GM19455 (cell line): Measurements from ENCODE around the gene ZNF827.

Experiments
- ATAC-seq: cut with Tn5 transposase; IDR thresholded peaks from one replicate; pipeline ENCODE4 v1.9.1; 2021; ENCODE audit not compliant: unreplicated experiment

The ZNF827 gene

GRCh38 chr4:145934434-145935047 is 4.1 kb downstream of the ZNF827 start:
- ATAC-seq: no peak

- ATAC-seq: no peak
Observed at GRCh38 chr4:145933134-145933533, 5.5 kb downstream of the ZNF827 start.

DNA sequence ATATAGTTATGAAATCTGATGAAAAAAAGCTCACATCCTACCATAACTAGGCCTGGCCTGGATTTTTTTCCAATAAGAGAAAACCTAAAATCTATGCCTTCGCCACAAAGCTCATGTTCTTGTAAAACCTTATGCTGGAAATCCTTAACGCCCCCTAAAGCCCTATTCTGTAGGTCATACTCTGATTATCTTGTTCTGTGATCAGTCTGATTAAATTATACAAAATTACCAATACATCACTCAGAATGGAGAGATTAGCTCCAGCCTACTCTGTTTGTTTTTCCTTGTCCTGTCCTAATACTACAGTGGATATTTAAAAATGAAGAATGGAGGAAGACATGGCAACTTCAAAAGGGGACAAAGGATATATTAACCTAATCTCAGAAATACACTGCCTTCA is 7.2 kb downstream of the ZNF827 start:
- no peak for ATAC-seq

GRCh38 chr4:145930592-145930991 is 8.0 kb downstream of the ZNF827 start:
- no peak for ATAC-seq

DNA sequence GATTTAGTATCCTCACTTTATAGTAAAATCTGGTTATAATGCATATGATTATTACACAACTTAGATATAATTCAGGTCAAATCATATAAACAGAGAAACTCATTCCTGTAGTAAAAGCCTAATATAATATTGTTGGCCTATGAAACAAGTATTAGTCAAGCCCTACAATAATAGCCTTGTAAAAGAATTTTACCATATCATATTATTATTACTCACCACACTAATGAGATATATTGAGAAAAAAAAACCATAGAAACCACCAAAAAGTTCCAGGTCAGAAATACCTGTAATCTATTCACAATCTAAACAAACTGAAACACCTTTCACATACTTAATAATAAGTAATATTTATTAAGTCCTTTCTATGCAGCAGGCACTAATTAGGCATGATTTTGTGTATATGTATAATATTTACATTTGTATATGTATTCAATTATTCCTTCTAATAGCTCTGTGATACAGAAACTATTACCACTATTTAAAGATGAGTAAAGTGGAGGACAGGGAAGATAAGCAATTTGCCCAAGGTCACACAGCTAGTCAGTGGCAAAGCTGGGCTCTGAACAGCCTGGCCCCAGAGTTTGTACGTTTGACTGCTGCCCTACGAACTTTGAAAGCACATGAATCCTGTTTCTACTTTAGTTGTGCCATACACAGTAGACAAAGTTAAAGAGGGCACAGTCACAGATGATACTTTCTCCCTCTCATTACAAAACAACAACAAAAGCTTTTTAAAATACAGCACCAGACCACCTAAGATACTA is 9.0 kb downstream of the ZNF827 start:
- ATAC-seq: no peak

- no peak for ATAC-seq
Observed at GRCh38 chr4:145928748-145929147, 9.9 kb downstream of the ZNF827 start.

DNA sequence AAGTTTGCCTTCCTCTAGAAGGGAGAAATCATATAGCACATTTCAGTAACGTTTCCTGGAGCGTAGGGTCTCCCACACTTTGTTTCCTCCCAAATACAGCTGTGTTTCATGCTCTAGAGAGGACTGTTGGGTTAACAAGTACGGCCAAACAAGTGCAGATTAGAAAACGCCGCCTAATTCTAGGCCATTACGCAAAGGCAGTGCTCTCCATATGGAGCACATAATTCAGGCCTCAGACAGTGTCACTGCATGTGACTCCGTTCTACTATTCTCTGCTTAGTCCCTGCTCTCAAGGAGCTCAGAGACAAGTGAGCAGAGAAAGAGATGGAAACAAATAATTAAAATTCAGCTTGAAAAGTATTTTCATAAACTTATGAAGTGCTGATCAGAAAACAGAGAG is 11.6 kb downstream of the ZNF827 start:
- ATAC-seq: no peak

DNA sequence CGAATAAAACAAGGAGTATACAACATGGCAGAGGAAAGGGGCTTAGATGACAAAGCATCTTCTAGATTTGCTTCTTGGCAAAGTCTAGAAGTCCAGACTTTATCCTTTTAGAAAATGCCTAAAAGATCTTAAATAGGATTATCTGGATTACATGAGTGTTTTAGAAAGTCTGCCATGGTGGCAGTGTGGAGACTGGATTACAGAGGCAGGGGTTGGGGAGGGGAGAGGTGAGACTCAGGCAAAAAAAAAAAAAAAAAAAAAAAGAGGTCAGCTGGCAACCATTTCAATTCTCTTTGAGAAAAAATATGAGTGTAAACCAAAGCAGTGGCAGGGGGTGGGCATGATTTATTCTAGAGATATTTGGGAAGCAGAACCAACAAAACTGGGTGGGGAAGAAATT is 17.4 kb downstream of the ZNF827 start:
- ATAC-seq: no peak

DNA sequence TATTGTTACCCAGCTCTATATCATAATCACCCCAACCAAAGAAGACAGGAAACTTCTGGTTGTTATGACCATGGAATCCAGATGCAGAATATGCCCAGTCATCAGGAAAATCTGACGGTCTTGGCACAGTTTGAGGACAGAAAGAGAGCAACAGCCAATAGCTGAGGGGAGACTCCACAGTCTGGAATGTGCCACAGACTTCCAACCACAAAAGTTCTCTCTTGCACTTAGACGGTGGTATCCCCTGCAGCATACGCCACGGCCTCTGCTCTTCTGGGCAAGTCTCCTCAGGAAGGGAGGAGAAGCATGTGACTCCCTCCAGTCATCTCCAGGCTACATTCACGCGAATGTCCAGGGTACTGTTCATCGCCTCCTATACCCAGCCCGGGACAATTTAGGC is 18.4 kb downstream of the ZNF827 start:
- ATAC-seq: no peak

GRCh38 chr4:145912376-145912775 is 26.2 kb downstream of the ZNF827 start:
- no peak for ATAC-seq

DNA sequence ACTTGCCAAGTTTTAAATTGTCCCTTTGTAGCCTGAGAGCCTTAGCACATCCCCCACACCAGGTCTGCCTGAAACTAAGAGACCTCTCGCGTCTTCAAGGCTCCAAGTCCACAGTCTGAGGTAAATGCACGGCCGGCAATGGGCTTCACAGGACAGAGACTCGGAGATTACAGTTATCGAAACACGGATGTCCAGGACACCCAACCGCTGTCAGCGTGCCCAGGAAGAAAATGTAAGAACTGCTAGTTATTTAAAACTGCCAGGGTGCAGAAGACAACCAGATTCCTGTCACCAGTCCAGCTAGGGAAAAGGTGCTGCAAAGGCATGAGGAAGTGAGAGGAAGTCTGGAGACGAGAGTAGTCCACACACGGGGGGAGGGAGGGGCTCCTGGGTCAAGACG is 28.9 kb downstream of the ZNF827 start:
- no peak for ATAC-seq

- ATAC-seq: no peak
Observed at GRCh38 chr4:145909281-145909715, 29.3 kb downstream of the ZNF827 start.

DNA sequence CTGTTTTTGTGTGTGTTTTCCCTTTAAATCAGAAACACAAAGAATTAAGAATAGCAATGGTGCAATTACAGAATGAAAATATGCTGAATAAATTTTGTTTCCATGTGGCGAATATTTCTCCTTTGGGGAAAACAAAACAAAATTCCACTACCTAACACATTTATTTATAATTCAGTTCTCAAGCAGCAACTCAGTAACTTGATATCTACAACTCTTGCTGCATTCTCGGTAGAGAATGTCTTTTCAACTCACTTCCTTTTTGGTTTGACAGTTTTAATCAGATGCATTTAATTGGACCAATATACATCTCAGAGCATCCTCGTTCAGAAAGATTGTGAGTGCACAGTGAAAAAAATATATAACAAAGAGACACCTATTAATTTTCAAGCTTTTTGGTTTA is 30.8 kb downstream of the ZNF827 start:
- no peak for ATAC-seq

DNA sequence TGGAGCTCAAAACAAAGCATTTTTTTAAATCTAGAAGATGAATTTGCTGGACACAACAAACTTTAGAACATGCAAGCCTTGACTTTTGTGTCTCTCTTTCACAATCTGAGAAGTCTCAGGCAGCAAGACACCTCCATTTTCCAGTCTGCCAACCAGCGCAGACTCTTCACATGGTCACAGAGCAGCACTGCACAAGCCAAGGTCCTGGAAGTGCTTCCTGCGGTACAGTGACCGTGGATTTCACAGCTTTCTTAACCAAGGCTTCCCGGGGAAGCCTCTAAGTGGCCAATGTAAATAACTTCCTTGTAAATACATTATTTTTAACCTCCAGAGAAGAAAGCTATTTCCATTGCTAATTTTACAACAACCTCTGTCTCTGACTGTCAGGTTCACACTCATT is 31.2 kb downstream of the ZNF827 start:
- ATAC-seq: no peak

DNA sequence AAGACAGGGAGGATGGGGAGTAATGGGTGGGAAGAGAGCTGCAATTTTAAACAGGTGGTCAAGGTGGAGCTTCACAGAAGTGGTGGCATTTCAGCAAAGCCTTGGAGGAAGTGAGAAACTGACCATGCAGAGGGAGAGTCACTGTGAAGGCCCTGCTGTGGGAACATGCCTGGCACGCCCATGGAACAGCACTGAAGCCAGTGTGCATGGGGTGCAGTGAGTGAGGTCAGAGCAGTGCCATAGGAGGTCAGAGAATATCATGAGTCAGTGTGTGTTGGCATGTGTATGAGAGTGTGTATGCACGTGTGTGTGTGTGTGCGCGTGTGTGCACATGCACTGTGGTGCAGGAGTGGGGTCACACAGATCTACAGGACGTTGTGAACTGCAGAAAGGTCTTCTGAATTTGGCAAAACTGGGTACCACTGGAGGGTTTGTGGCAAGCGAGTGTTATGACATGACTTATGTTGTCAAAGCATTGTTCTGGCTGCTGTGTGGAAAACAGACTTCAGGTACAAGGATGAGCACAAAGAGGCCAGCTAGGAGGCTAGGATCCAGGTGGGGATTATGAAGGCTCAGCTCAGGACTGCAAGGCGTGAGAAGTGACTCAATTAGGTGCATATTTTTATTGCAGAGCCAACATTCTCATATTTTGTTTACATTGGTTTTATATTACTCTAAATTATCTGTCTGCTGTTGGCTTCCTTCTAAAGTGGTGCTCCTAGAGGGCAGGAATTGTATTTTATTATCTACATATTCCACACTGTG is 34.0 kb downstream of the ZNF827 start:
- ATAC-seq: no peak

DNA sequence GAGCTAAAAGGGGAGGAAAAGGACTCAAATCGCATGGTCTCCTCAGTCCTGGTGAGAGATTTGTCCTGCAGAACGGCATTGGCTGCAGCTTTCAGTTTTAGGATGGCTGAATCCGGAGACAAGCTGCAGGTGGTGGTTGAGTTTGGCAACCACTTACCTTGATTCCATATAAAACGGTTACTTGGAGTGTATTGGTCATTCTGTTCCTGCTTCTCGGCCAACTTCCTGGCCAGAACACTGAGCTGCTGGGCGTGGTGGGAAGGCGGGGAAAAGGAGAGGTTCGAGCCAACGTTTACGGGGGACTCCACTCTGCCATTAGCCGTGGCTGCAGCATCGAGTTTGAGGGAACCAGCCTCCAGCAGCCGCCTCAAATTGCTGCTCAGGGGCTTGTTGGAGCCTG is 36.1 kb downstream of the ZNF827 start:
- no peak for ATAC-seq

DNA sequence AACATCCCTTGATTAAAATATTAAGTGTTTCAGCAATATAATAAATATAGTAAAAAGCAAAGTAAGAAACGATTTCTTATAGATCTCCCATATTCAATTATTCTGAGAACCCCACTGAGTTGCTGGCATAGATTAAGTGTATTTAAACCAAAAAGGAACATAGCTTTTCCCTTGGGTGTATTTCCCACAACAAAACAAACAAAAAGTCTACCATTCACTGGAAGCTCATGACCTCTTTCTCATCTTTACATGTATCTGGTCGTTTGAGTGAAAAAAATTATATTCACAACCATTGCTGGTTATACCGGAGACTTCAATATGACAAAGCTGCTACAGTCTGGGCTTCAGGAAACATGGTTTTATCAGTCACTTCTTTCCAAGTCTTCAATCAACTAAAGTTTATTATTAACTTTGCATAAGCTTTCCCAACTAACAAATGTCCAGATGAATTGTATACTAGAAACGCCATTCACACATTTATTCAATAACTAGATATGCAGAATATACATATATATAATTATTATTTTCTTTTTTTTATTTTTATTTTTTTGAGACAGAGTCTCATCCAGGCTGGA is 38.6 kb downstream of the ZNF827 start:
- ATAC-seq: no peak

DNA sequence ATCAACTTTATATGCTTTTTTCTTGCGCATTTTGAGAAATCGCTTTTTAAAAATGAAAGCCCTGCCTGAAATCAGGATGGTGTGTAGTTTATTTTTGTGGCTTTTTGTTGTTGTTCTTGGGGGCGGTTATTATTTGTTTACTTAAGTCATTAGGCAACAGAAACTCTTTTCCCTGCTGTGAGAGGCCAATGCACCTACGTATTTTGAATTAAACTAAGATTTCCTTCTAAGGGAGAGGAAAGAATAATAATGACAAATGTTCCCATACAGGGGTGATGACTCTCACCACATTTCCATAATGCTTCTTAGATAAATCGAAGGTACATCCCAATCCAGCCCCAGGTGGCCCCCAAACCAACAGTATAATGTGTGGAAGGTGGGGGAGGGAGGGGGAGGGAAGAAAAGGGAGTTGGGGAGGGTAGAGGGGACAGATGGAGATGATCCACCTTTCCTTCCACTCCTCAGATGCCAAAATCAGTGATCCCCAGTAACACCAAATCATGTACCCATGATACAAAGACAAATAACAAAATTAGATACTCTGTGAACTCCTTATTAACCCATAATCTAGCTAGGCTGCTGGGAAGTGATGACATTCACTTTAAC is 39.6 kb downstream of the ZNF827 start:
- no peak for ATAC-seq

- no peak for ATAC-seq
Observed at GRCh38 chr4:145898466-145898865, 40.2 kb downstream of the ZNF827 start.

- ATAC-seq: no peak
Observed at GRCh38 chr4:145895056-145895455, 43.6 kb downstream of the ZNF827 start.

DNA sequence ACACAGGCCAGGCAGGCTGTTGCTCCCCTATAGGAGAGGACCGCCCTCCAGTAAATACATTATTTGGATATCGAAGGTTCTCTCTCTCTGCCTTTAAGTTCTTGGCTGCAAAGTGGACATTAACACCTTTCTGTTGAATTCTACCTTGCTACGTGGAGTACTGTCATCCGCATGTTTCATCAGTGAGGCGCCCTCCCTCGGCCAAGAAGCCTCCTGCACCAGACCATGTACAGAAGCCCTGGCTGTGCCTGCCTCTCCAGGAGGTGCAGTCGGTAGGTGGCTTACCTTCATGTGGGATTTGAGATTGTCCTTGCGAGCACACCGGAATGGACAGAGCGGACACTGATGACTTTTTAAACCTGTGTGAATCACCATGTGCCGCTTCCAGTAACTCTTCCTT is 46.7 kb downstream of the ZNF827 start:
- ATAC-seq: no peak
